NCI-H2196 treated with DMSO at 0.1 percent for 48 hours (cell line): ENCODE data around the gene DLGAP1.

Source experiments
- DNase-seq: peaks from one replicate; lab custom pipeline; 2025; ENCODE audit not compliant: unreplicated experiment; lab: John Stamatoyannopoulos, UW

Gene DLGAP1

GRCh38 chr18:3952031-3952430 is 503.1 kb downstream of the DLGAP1 start:
- no peak for DNase-seq

- no peak for DNase-seq
Measured at GRCh38 chr18:3950668-3951404, 504.3 kb downstream of the DLGAP1 start.

- DNase-seq, result no peak
Measured at GRCh38 chr18:3948958-3949357, 506.1 kb downstream of the DLGAP1 start.

GRCh38 chr18:3947383-3947782 is 507.7 kb downstream of the DLGAP1 start:
- no peak for DNase-seq

- DNase-seq, result no peak
Measured at GRCh38 chr18:3935305-3935704, 519.8 kb downstream of the DLGAP1 start.

- no peak for DNase-seq
Measured at GRCh38 chr18:3932276-3932675, 522.8 kb downstream of the DLGAP1 start.

GRCh38 chr18:3931542-3932112 is 523.5 kb downstream of the DLGAP1 start:
- DNase-seq, result no peak

GRCh38 chr18:3931013-3931315 is 524.1 kb downstream of the DLGAP1 start:
- no peak for DNase-seq

- no peak for DNase-seq
Measured at GRCh38 chr18:3930126-3931012, 524.7 kb downstream of the DLGAP1 start.

- no peak for DNase-seq
Measured at GRCh38 chr18:3924455-3924854, 530.7 kb downstream of the DLGAP1 start.

- no peak for DNase-seq
Measured at GRCh38 chr18:3923750-3924149, 531.4 kb downstream of the DLGAP1 start.

- no peak for DNase-seq
Measured at GRCh38 chr18:3921826-3922225, 533.3 kb downstream of the DLGAP1 start.

- no peak for DNase-seq
Measured at GRCh38 chr18:3920832-3921231, 534.3 kb downstream of the DLGAP1 start.

- DNase-seq, result no peak
Measured at GRCh38 chr18:3919396-3920061, 535.6 kb downstream of the DLGAP1 start.

GRCh38 chr18:3916082-3916481 is 539.0 kb downstream of the DLGAP1 start:
- DNase-seq, result no peak

- no peak for DNase-seq
Measured at GRCh38 chr18:3914833-3915610, 540.1 kb downstream of the DLGAP1 start.

- no peak for DNase-seq
Measured at GRCh38 chr18:3914109-3914508, 541.0 kb downstream of the DLGAP1 start.

- no peak for DNase-seq
Measured at GRCh38 chr18:3912705-3913104, 542.4 kb downstream of the DLGAP1 start.

GRCh38 chr18:3911413-3911812 is 543.7 kb downstream of the DLGAP1 start:
- DNase-seq, result no peak

GRCh38 chr18:3910512-3910911 is 544.6 kb downstream of the DLGAP1 start:
- DNase-seq, result no peak

- no peak for DNase-seq
Measured at GRCh38 chr18:3907955-3908354, 547.2 kb downstream of the DLGAP1 start.
